A549 (cell line): ENCODE data around the gene CDK14. TPM values are rescaled to one million over a fixed set of nuclear protein-coding genes. Genes with fewer than 3 reads are reported as not detected.
"Not testable (repeated sequence)": the region's sequence is repeated elsewhere in the genome, so short reads cannot be mapped to it uniquely, and the experiment has no call there.

ENCODE experiments used
- ATAC-seq, 2 experiments: fragments of 200-7000 bp in 1 of 2; fragments of >200 bp in 1 of 2; cut with Nextera tagmentation in 1 of 2; cut with Tn5 transposase in 1 of 2; 3 replicates each; pipeline versions ENCODE4 v1.8.0 to v1.9.1; 2018 to 2020; ENCODE audit warnings: mild to moderate bottlenecking in 1 of 2, moderate library complexity in 1 of 2
- CTCF ChIA-PET: fragments of 300-600 bp; sonication (Branson Sonifier 250); formaldehyde crosslinking; extraction: SDS; loops from one replicate; lab custom pipeline; 2021; ENCODE audit warnings: antibody characterized with exemption, inconsistent platforms; lab: Yijun Ruan, JAX
- POLR2A ChIA-PET: fragments of 350-600 bp; formaldehyde crosslinking; extraction: SDS; loops from one replicate; lab custom pipeline; 2021; ENCODE audit warnings: antibody characterized with exemption, inconsistent platforms; lab: Yijun Ruan, JAX
- DNase-seq, 2 experiments: peaks; one replicate each; pipeline versions ENCODE4 v3.0.0 to v3.0.0-alpha.2; 2011 to 2016; ENCODE audit warnings: low read depth in 1 of 2, low spot score in 1 of 2
- FAIRE-seq: peaks from 2 replicates; lab custom pipeline; 2011; peaks lifted over from hg19 to GRCh38; lab: Jason Lieb, UNC
- H3K27ac ChIP-seq, 2 experiments: fragments of >200 bp; sonication (Bioruptor Twin); formaldehyde crosslinking; 3 replicates each; pipeline ENCODE4 v1.5.1; 2016 to 2017
- H3K4me1 ChIP-seq: fragments of >200 bp; sonication (Bioruptor Twin); formaldehyde crosslinking; 3 replicates; pipeline ENCODE4 v1.6.1; 2016
- H3K4me2 ChIP-seq: fragments of >200 bp; sonication (Bioruptor Twin); formaldehyde crosslinking; 3 replicates; pipeline ENCODE4 v1.6.1; 2016
- H3K4me3 ChIP-seq: fragments of >200 bp; sonication (Bioruptor Twin); formaldehyde crosslinking; 3 replicates; pipeline ENCODE4 v1.5.1; 2016
- H3K9me3 ChIP-seq: fragments of >200 bp; sonication (Bioruptor Twin); formaldehyde crosslinking; 3 replicates; pipeline ENCODE4 v1.6.1; 2016
- BHLHE40 ChIP-seq: IDR thresholded peaks from 2 replicates; pipeline ENCODE4 v1.6.1; 2012; ENCODE audit warnings: low read depth, low read length, inconsistent platforms
- CBX8 ChIP-seq: fragments of 200-600 bp; sonication (generic); IDR thresholded peaks from 2 replicates; pipeline ENCODE4 v1.6.1; 2016
- CEBPB ChIP-seq, 2 experiments: fragments of >200 bp in 1 of 2; sonication (Bioruptor Twin) in 1 of 2; formaldehyde crosslinking in 1 of 2; IDR thresholded peaks; 2 replicates each; pipeline ENCODE4 v1.6.1; 2012 to 2016
- CHD2 ChIP-seq: fragments of 150-350 bp; IDR thresholded peaks from 2 replicates; pipeline ENCODE4 v1.6.1; 2014; ENCODE audit warnings: low read length; ENCODE audit not compliant: partially characterized antibody
- EHF ChIP-seq: fragments of 250-450 bp; sonication (Bioruptor Pico); IDR thresholded peaks from 2 replicates; pipeline ENCODE4 v1.5.0; 2020; ENCODE audit warnings: mild to moderate bottlenecking
- HMGXB4 ChIP-seq: fragments of 250-450 bp; sonication (Bioruptor Pico); IDR thresholded peaks from 2 replicates; pipeline ENCODE4 v1.5.0; 2021; ENCODE audit warnings: mild to moderate bottlenecking, moderate library complexity, borderline replicate concordance
- KDM5A ChIP-seq: fragments of 200-600 bp; sonication (generic); IDR thresholded peaks from 2 replicates; pipeline ENCODE4 v1.6.1; 2016; ENCODE audit warnings: antibody characterized with exemption, mild to moderate bottlenecking
- MAFK ChIP-seq: fragments of 450-650 bp; IDR thresholded peaks from 2 replicates; pipeline ENCODE4 v1.6.1; 2014; ENCODE audit not compliant: partially characterized antibody
- NFE2L2 ChIP-seq: fragments of 150-350 bp; conservative IDR thresholded peaks from 2 replicates; pipeline ENCODE4 v1.6.1; 2014; ENCODE audit warnings: low read length
- NPAS2 ChIP-seq: fragments of 250-450 bp; sonication (Bioruptor Pico); IDR thresholded peaks from 2 replicates; pipeline ENCODE4 v1.8.0; 2022; ENCODE audit warnings: mild to moderate bottlenecking, moderate library complexity, borderline replicate concordance
- POLR2A ChIP-seq: IDR thresholded peaks from 2 replicates; pipeline ENCODE4 v1.6.1; 2012; ENCODE audit warnings: mild to moderate bottlenecking, low read length
- RCOR1 ChIP-seq: fragments of 150-350 bp; IDR thresholded peaks from 2 replicates; pipeline ENCODE4 v1.6.1; 2014; ENCODE audit warnings: antibody characterized with exemption, low read length, low read depth
- RFX5 ChIP-seq: fragments of 450-650 bp; IDR thresholded peaks from 2 replicates; pipeline ENCODE4 v1.7.1; 2014; ENCODE audit warnings: antibody characterized with exemption, mild to moderate bottlenecking, moderate library complexity
- RNF2 ChIP-seq: fragments of 200-600 bp; sonication (generic); IDR thresholded peaks from 2 replicates; pipeline ENCODE4 v1.6.1; 2016; ENCODE audit warnings: low read depth, mild to moderate bottlenecking, antibody characterized with exemption, moderate library complexity, borderline replicate concordance
- ZNF302 ChIP-seq: fragments of 250-450 bp; sonication (Bioruptor Pico); IDR thresholded peaks from 2 replicates; pipeline ENCODE4 v1.9.0; 2021; ENCODE audit warnings: inconsistent platforms, mild to moderate bottlenecking, moderate library complexity
- WGBS: methylation state at CpG from one replicate; pipeline ENCODE4 v1.1.6; 2017; ENCODE audit errors: missing lambda C conversion rate; 5-methylcytosine and 5-hydroxymethylcytosine counted together
- polyA plus RNA-seq, 4 experiments: library from polyadenylated mRNA; depleted of rRNA in 3 of 4; stranded (reverse); fragments of >200 nt; fragmentation: RNase III in 1 of 4; extraction: RNeasy Plus Mini Kit Qiagen cat#74134 plus additional on column Dnase treatment in 1 of 4; gene quantifications; 2 replicates in 3 of 4; 3 replicates in 1 of 4; pipeline ENCODE4 v1.2.3, GENCODE V29; 2011 to 2017
- TF ChIP-seq, protein P1 (sequence below): fragments of 150-350 bp; IDR thresholded peaks from 2 replicates; pipeline ENCODE4 v1.6.1; 2014; ENCODE audit warnings: low read depth, mild to moderate bottlenecking, low read length
- TF ChIP-seq, protein P2 (sequence below): fragments of >200 bp; sonication (Bioruptor Twin); formaldehyde crosslinking; IDR thresholded peaks from 2 replicates; pipeline ENCODE4 v1.6.1; 2016
- TF ChIP-seq, protein P3 (sequence below): fragments of 200-600 bp; sonication (generic); IDR thresholded peaks from 2 replicates; pipeline ENCODE4 v1.6.1; 2016; ENCODE audit warnings: antibody characterized with exemption, mild to moderate bottlenecking, moderate library complexity

Gene CDK14
- polyA plus RNA-seq, 2 of the 4 experiments (the other 2 are of a cell fraction), result 0.21 to 0.23 TPM

- no peak overlapping the region for H3K4me3 ChIP-seq
- DNase-seq (no peak), ATAC-seq (no peak), FAIRE-seq (no peak)
- no peaks in the 10 kb centered on the region for H3K9me3 ChIP-seq
- ChIA-PET POLR2A (no interaction called here), CTCF (no interaction called here)
- TF ChIP-seq ZNF302 (CRISPR knock-in tag), result no peak
- no peak for TF ChIP-seq RFX5
- no peak for TF ChIP-seq CBX8
- TF ChIP-seq, protein P1, sequence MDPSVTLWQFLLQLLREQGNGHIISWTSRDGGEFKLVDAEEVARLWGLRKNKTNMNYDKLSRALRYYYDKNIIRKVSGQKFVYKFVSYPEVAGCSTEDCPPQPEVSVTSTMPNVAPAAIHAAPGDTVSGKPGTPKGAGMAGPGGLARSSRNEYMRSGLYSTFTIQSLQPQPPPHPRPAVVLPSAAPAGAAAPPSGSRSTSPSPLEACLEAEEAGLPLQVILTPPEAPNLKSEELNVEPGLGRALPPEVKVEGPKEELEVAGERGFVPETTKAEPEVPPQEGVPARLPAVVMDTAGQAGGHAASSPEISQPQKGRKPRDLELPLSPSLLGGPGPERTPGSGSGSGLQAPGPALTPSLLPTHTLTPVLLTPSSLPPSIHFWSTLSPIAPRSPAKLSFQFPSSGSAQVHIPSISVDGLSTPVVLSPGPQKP, result no peak
- no peak for TF ChIP-seq NFE2L2
- no peak for TF ChIP-seq RNF2
- no peak for TF ChIP-seq MAFK
- no peaks in the 10 kb centered on the region for H3K4me1 ChIP-seq
- no peak overlapping the region for H3K4me2 ChIP-seq
- no peak overlapping the region for H3K27ac ChIP-seq
Observed at GRCh38 chr7:90769036-90769435, 172.9 kb downstream of the CDK14 start.

DNA sequence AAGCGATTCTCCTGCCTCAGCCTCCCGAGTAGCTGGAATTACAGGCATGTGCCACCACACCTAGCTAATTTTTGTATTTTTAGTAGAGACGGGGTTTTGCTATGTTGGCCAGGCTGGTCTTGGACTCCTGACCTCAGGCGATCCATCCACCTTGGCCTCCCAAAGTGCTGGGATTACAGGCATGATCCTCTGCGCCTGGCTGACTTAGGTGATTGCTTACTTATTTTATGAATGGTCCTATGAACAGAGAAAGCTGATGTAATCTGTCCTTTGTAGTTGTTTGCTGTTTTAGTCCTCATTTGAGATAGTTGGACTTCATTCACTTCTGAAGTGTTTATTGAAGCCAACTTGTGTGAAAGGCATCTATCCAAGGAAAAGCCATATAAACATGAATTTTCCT is 173.4 kb downstream of the CDK14 start:
- H3K4me1 ChIP-seq, CTCF ChIA-PET, H3K27ac ChIP-seq, H3K4me2 ChIP-seq, DNase-seq, FAIRE-seq, H3K4me3 ChIP-seq, ATAC-seq, POLR2A ChIA-PET, H3K9me3 ChIP-seq: not testable (repeated sequence)
- WGBS, result 44% methylated on average over 5 of the region's 5 CpGs

- ATAC-seq (no peak), FAIRE-seq (no peak), DNase-seq (no peak)
- Histone ChIP-seq H3K27ac (no peak overlapping the region), H3K4me1 (no peaks in the 10 kb centered on the region), H3K4me2 (no peak overlapping the region), H3K9me3 (no peaks in the 10 kb centered on the region), H3K4me3 (no peak overlapping the region)
- 18% methylated on average over 2 of the region's 2 CpGs for WGBS
- CTCF ChIA-PET, result no interaction called here
- TF ChIP-seq EHF, result no peak
- no peak for TF ChIP-seq NPAS2
- TF ChIP-seq RCOR1, result no peak
- TF ChIP-seq POLR2A, result no peak
- TF ChIP-seq CBX8, result no peak
- no peak for TF ChIP-seq BHLHE40
- no peak for TF ChIP-seq KDM5A
- no peak for TF ChIP-seq CEBPB (IDR thresholded peaks at IDR 0.05)
- TF ChIP-seq, protein P2, sequence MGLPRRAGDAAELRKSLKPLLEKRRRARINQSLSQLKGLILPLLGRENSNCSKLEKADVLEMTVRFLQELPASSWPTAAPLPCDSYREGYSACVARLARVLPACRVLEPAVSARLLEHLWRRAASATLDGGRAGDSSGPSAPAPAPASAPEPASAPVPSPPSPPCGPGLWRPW, result no peak
- TF ChIP-seq, protein P3, sequence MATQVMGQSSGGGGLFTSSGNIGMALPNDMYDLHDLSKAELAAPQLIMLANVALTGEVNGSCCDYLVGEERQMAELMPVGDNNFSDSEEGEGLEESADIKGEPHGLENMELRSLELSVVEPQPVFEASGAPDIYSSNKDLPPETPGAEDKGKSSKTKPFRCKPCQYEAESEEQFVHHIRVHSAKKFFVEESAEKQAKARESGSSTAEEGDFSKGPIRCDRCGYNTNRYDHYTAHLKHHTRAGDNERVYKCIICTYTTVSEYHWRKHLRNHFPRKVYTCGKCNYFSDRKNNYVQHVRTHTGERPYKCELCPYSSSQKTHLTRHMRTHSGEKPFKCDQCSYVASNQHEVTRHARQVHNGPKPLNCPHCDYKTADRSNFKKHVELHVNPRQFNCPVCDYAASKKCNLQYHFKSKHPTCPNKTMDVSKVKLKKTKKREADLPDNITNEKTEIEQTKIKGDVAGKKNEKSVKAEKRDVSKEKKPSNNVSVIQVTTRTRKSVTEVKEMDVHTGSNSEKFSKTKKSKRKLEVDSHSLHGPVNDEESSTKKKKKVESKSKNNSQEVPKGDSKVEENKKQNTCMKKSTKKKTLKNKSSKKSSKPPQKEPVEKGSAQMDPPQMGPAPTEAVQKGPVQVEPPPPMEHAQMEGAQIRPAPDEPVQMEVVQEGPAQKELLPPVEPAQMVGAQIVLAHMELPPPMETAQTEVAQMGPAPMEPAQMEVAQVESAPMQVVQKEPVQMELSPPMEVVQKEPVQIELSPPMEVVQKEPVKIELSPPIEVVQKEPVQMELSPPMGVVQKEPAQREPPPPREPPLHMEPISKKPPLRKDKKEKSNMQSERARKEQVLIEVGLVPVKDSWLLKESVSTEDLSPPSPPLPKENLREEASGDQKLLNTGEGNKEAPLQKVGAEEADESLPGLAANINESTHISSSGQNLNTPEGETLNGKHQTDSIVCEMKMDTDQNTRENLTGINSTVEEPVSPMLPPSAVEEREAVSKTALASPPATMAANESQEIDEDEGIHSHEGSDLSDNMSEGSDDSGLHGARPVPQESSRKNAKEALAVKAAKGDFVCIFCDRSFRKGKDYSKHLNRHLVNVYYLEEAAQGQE, result no peak
- TF ChIP-seq HMGXB4, result no peak
- no peak for TF ChIP-seq CHD2
- POLR2A ChIA-PET, result no interaction called here
Observed at GRCh38 chr7:90771281-90771680, 175.2 kb downstream of the CDK14 start.
